Glutamatergic neuron (in vitro differentiated cells): Measurements from ENCODE around the gene TCEA2. TPM values are rescaled to one million over a fixed set of nuclear protein-coding genes. Genes with fewer than 3 reads are reported as not detected.

Experiments
- DNase-seq: peaks from one replicate; pipeline ENCODE4 v3.0.0; 2022
- H3K27ac Mint-ChIP-seq: one replicate; pipeline ENCODE4 v1.8.0; 2020; ENCODE audit warnings: mild to moderate bottlenecking, mixed read lengths, inconsistent platforms; ENCODE audit not compliant: unreplicated experiment
- H3K27me3 Mint-ChIP-seq: one replicate; pipeline ENCODE4 v1.8.0; 2020; ENCODE audit warnings: mild to moderate bottlenecking, moderate library complexity, mixed read lengths, inconsistent platforms; ENCODE audit not compliant: unreplicated experiment
- H3K36me3 Mint-ChIP-seq: one replicate; pipeline ENCODE4 v1.8.0; 2020; ENCODE audit warnings: mild to moderate bottlenecking, mixed read lengths, inconsistent platforms; ENCODE audit not compliant: unreplicated experiment
- H3K4me1 Mint-ChIP-seq: one replicate; pipeline ENCODE4 v1.8.0; 2020; ENCODE audit warnings: mild to moderate bottlenecking, low read depth, mixed read lengths, inconsistent platforms; ENCODE audit not compliant: unreplicated experiment
- H3K4me3 Mint-ChIP-seq: one replicate; pipeline ENCODE4 v1.8.0; 2020; ENCODE audit warnings: mild to moderate bottlenecking, mixed read lengths, inconsistent platforms; ENCODE audit not compliant: unreplicated experiment
- H3K9me3 Mint-ChIP-seq: one replicate; pipeline ENCODE4 v1.8.0; 2020; ENCODE audit warnings: mild to moderate bottlenecking, moderate library complexity, mixed read lengths, inconsistent platforms; ENCODE audit not compliant: unreplicated experiment
- total RNA-seq: library from RNA; stranded (reverse); fragmentation: NEBNext Ultra II Directional; extraction: Animal tissue kit (Norgen Biotek cat#: 25700); gene quantifications from one replicate; pipeline ENCODE4 v1.2.1, GENCODE V29; 2021; ENCODE audit not compliant: unreplicated experiment
- TF ChIP-seq, protein P1 (sequence below): fragments of 200-600 bp; sonication (generic); IDR thresholded peaks from one replicate; pipeline ENCODE4 v1.5.0; 2021; ENCODE audit not compliant: partially characterized antibody, unreplicated experiment

Gene TCEA2
- total RNA-seq, 1 donor from 2014 or later: 102 TPM

- peaks cover 7% of the 10 kb centered on the region for H3K9me3 Mint-ChIP-seq
- peak overlapping the region; percentile 1 for H3K4me3 Mint-ChIP-seq
- peaks cover 20% of the 10 kb centered on the region for H3K27me3 Mint-ChIP-seq
- TF ChIP-seq, protein P1, sequence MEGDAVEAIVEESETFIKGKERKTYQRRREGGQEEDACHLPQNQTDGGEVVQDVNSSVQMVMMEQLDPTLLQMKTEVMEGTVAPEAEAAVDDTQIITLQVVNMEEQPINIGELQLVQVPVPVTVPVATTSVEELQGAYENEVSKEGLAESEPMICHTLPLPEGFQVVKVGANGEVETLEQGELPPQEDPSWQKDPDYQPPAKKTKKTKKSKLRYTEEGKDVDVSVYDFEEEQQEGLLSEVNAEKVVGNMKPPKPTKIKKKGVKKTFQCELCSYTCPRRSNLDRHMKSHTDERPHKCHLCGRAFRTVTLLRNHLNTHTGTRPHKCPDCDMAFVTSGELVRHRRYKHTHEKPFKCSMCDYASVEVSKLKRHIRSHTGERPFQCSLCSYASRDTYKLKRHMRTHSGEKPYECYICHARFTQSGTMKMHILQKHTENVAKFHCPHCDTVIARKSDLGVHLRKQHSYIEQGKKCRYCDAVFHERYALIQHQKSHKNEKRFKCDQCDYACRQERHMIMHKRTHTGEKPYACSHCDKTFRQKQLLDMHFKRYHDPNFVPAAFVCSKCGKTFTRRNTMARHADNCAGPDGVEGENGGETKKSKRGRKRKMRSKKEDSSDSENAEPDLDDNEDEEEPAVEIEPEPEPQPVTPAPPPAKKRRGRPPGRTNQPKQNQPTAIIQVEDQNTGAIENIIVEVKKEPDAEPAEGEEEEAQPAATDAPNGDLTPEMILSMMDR: no peak
- H3K27ac Mint-ChIP-seq: peak overlapping the region; percentile 2
- H3K4me1 Mint-ChIP-seq: peaks cover 10% of the 10 kb centered on the region
- no peak for DNase-seq
- H3K36me3 Mint-ChIP-seq: peaks cover 5% of the 10 kb centered on the region
Measured at GRCh38 chr20:64096535-64096934, 33.5 kb downstream of the TCEA2 start.

DNA sequence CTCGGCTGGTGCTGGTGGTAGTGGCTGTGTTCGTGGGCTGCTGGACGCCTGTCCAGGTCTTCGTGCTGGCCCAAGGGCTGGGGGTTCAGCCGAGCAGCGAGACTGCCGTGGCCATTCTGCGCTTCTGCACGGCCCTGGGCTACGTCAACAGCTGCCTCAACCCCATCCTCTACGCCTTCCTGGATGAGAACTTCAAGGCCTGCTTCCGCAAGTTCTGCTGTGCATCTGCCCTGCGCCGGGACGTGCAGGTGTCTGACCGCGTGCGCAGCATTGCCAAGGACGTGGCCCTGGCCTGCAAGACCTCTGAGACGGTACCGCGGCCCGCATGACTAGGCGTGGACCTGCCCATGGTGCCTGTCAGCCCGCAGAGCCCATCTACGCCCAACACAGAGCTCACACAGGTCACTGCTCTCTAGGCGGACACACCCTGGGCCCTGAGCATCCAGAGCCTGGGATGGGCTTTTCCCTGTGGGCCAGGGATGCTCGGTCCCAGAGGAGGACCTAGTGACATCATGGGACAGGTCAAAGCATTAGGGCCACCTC, 35.5 kb downstream of the TCEA2 start:
- peaks cover 17% of the 10 kb centered on the region for H3K27me3 Mint-ChIP-seq
- H3K4me1 Mint-ChIP-seq: peaks cover 3% of the 10 kb centered on the region
- DNase-seq: no peak
- peaks cover 5% of the 10 kb centered on the region for H3K36me3 Mint-ChIP-seq
- TF ChIP-seq, protein P1: no peak
- no peak overlapping the region for H3K4me3 Mint-ChIP-seq
- no peak overlapping the region for H3K27ac Mint-ChIP-seq
- peaks cover 5% of the 10 kb centered on the region for H3K9me3 Mint-ChIP-seq

DNA sequence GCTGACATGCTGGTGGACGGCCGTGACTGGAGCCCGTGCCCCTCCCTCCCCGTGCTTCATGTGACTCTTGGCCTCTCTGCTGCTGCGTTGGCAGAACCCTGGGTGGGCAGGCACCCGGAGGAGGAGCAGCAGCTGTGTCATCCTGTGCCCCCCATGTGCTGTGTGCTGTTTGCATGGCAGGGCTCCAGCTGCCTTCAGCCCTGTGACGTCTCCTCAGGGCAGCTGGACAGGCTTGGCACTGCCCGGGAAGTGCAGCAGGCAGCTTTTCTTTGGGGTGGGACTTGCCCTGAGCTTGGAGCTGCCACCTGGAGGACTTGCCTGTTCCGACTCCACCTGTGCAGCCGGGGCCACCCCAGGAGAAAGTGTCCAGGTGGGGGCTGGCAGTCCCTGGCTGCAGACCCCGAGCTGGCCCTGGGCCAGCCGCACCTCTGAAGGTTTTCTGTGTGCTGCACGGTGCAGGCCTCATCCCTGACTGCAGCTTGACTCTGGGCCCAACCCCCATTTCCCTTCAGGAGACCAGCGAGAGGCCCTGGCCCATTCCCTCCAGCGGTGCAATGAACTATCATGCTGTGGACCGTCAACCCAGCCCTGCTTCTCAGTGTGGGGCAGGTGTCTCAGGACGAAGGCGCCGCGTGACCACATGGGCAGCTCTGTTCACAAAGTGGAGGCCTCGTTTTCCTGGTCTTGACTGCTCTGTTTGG, 36.2 kb downstream of the TCEA2 start:
- no peak for DNase-seq
- Mint-ChIP-seq H3K27ac (no peak overlapping the region), H3K27me3 (peaks cover 20% of the 10 kb centered on the region), H3K4me3 (no peak overlapping the region), H3K4me1 (peaks cover 3% of the 10 kb centered on the region), H3K9me3 (peaks cover 5% of the 10 kb centered on the region), H3K36me3 (peaks cover 5% of the 10 kb centered on the region)
- TF ChIP-seq, protein P1: no peak

DNA sequence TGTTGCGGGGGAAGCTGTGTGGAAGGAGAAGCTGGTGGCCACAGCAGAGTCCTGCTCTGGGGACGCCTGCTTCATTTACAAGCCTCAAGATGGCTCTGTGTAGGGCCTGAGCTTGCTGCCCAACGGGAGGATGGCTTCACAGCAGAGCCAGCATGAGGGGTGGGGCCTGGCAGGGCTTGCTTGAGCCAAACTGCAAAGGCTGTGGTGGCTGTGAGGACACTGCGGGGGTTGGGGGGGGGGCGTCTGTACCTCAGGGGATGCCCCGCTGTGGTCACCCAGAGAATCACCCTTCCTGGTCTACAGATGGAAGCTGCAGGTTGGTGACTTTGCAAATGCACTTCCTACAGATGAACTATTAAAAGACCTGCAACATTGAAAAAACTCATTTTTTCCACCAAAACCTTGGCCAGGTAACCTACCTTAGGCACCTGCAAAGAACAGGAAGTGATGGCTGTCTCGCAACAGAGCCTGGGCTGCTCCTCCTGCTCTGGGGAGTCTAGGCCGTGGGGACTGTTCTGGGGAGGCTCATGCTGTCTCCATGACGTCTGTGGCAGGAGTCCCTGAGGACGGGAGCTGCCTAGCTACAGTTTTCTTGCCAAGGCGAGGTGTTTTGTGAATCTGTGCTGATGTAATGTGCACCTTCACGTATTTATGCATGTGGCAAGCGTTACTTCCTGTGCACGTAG, 37.0 kb downstream of the TCEA2 start:
- Mint-ChIP-seq H3K27me3 (peaks cover 20% of the 10 kb centered on the region), H3K4me1 (peaks cover 3% of the 10 kb centered on the region), H3K36me3 (peaks cover 5% of the 10 kb centered on the region), H3K27ac (no peak overlapping the region), H3K9me3 (peaks cover 5% of the 10 kb centered on the region), H3K4me3 (no peak overlapping the region)
- DNase-seq: no peak
- TF ChIP-seq, protein P1: no peak

DNA sequence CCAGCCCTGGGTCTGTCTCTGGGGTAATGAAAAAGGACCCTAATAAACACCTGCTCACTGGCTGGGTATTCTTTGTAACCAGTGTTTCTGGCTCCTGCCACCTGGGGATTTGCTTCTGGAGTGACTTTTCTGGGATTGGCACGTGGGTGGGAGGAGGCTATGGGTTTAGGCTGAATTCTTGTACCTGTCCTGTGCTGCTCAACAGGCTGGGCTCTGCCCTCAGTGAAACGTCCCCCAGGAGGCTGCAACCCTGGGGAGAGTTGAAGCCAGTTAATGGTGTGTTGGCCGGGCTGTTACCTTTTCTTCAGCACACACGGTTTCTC, 37.5 kb downstream of the TCEA2 start:
- Mint-ChIP-seq H3K36me3 (peaks cover 5% of the 10 kb centered on the region), H3K4me1 (peaks cover 3% of the 10 kb centered on the region), H3K27ac (no peak overlapping the region), H3K4me3 (no peak overlapping the region), H3K27me3 (peaks cover 18% of the 10 kb centered on the region), H3K9me3 (peaks cover 5% of the 10 kb centered on the region)
- DNase-seq: no peak
- TF ChIP-seq, protein P1: no peak
